Neural progenitor cell (in vitro differentiated cells): Measurements from ENCODE around the gene RAB8B.

ENCODE experiments used
- CTCF ChIP-seq: fragments of 200-600 bp; sonication (generic); IDR thresholded peaks from 2 replicates; pipeline ENCODE4 v1.5.1; 2017; ENCODE audit warnings: antibody characterized with exemption, mild to moderate bottlenecking
- EZH2 ChIP-seq: fragments of 200-600 bp; sonication (generic); IDR thresholded peaks from 2 replicates; pipeline ENCODE4 v1.6.1; 2017; ENCODE audit warnings: antibody characterized with exemption, mild to moderate bottlenecking, moderate library complexity

- TF ChIP-seq CTCF (no peak), EZH2 (no peak)
These were observed 8.7 kb upstream of the RAB8B start for GRCh38 chr15:63180746-63181145.
